IPS-11a (cell line): Measurements from ENCODE around the gene NTRK3.

Experiments used
- H3K4me3 ChIP-seq: one replicate; pipeline ENCODE4 v1.5.1; 2013; ENCODE audit warnings: low read depth, low read length, control low read depth

NTRK3 gene

GRCh38 chr15:87952736-87953287 is 303.7 kb downstream of the NTRK3 start:
- H3K4me3 ChIP-seq: no peak overlapping the region

GRCh38 chr15:87949575-87950223 is 306.8 kb downstream of the NTRK3 start:
- no peak overlapping the region for H3K4me3 ChIP-seq

GRCh38 chr15:87949151-87949574 is 307.4 kb downstream of the NTRK3 start:
- no peak overlapping the region for H3K4me3 ChIP-seq

GRCh38 chr15:87947560-87947959 is 309.0 kb downstream of the NTRK3 start:
- H3K4me3 ChIP-seq: no peak overlapping the region

GRCh38 chr15:87945246-87945645 is 311.3 kb downstream of the NTRK3 start:
- H3K4me3 ChIP-seq: no peak overlapping the region

GRCh38 chr15:87944691-87945090 is 311.8 kb downstream of the NTRK3 start:
- H3K4me3 ChIP-seq: no peak overlapping the region

- H3K4me3 ChIP-seq: no peak overlapping the region
These were observed 312.5 kb downstream of the NTRK3 start for GRCh38 chr15:87944050-87944449.

GRCh38 chr15:87943626-87944025 is 312.9 kb downstream of the NTRK3 start:
- no peak overlapping the region for H3K4me3 ChIP-seq

GRCh38 chr15:87942316-87942715 is 314.2 kb downstream of the NTRK3 start:
- no peak overlapping the region for H3K4me3 ChIP-seq

GRCh38 chr15:87941606-87942005 is 314.9 kb downstream of the NTRK3 start:
- H3K4me3 ChIP-seq: no peak overlapping the region

GRCh38 chr15:87940768-87941167 is 315.8 kb downstream of the NTRK3 start:
- no peak overlapping the region for H3K4me3 ChIP-seq

GRCh38 chr15:87939848-87940457 is 316.6 kb downstream of the NTRK3 start:
- no peak overlapping the region for H3K4me3 ChIP-seq

- no peak overlapping the region for H3K4me3 ChIP-seq
These were observed 318.5 kb downstream of the NTRK3 start for GRCh38 chr15:87938031-87938430.

- no peak overlapping the region for H3K4me3 ChIP-seq
These were observed 321.0 kb downstream of the NTRK3 start for GRCh38 chr15:87935583-87935982.

GRCh38 chr15:87931584-87931983 is 325.0 kb downstream of the NTRK3 start:
- no peak overlapping the region for H3K4me3 ChIP-seq

- no peak overlapping the region for H3K4me3 ChIP-seq
These were observed 326.1 kb downstream of the NTRK3 start for GRCh38 chr15:87930457-87930856.

GRCh38 chr15:87929841-87930240 is 326.7 kb downstream of the NTRK3 start:
- no peak overlapping the region for H3K4me3 ChIP-seq

- H3K4me3 ChIP-seq: no peak overlapping the region
These were observed 332.1 kb downstream of the NTRK3 start for GRCh38 chr15:87924433-87924832.

- H3K4me3 ChIP-seq: no peak overlapping the region
These were observed 337.5 kb downstream of the NTRK3 start for GRCh38 chr15:87919064-87919463.

GRCh38 chr15:87917480-87917879 is 339.1 kb downstream of the NTRK3 start:
- no peak overlapping the region for H3K4me3 ChIP-seq

GRCh38 chr15:87916208-87916607 is 340.3 kb downstream of the NTRK3 start:
- H3K4me3 ChIP-seq: no peak overlapping the region

GRCh38 chr15:87910301-87910700 is 346.2 kb downstream of the NTRK3 start:
- H3K4me3 ChIP-seq: no peak overlapping the region
